Muscle of back (tissue), 11 donors: ENCODE results near the gene AFF3. TPM values are rescaled to one million over a fixed set of nuclear protein-coding genes. Genes with fewer than 3 reads are reported as not detected.
"Not testable (repeated sequence)": the region's sequence is repeated elsewhere in the genome, so short reads cannot be mapped to it uniquely, and the experiment has no call there.

ENCODE experiments used
- DNase-seq, 3 donors: peaks; one replicate each; pipeline versions ENCODE4 v3.0.0 to v3.0.0-alpha.2; 2013
- polyA plus RNA-seq, 10 donors: library from polyadenylated mRNA; unstranded; fragments of 120-200 nt; gene quantifications; one replicate each; pipeline ENCODE4 v1.2.1, GENCODE V29; 2013; ENCODE audit not compliant: insufficient read length in 10 of 10

Gene AFF3
- polyA plus RNA-seq, 10 donors: 2.9 to 7.0 (median 4.0) TPM

GRCh38 chr2:99674090-99674489 lies 468.3 kb downstream of the AFF3 start:
- no peak for DNase-seq

GRCh38 chr2:99672766-99673350 lies 469.5 kb downstream of the AFF3 start:
- no peak for DNase-seq

GRCh38 chr2:99670768-99671734 lies 471.3 kb downstream of the AFF3 start:
- DNase-seq: peak in 1 of 3 donors; percentile 54

- DNase-seq: no peak
These were observed 476.1 kb downstream of the AFF3 start for GRCh38 chr2:99666256-99666655.

- no peak for DNase-seq
These were observed 478.7 kb downstream of the AFF3 start for GRCh38 chr2:99663641-99664040.

- DNase-seq: peak; percentile 88 to 98 (median 95)
These were observed 479.5 kb downstream of the AFF3 start for GRCh38 chr2:99662761-99663341.

GRCh38 chr2:99661761-99662160 lies 480.6 kb downstream of the AFF3 start:
- DNase-seq: not testable (repeated sequence)

GRCh38 chr2:99660616-99661406 lies 481.6 kb downstream of the AFF3 start:
- peak in 1 of 3 donors; percentile 46 for DNase-seq

- no peak for DNase-seq
These were observed 482.5 kb downstream of the AFF3 start for GRCh38 chr2:99659874-99660273.

- no peak for DNase-seq
These were observed 484.6 kb downstream of the AFF3 start for GRCh38 chr2:99657691-99658258.

- peak in 1 of 3 donors; percentile 75 for DNase-seq
These were observed 485.4 kb downstream of the AFF3 start for GRCh38 chr2:99656994-99657393.

GRCh38 chr2:99653433-99653832 lies 489.0 kb downstream of the AFF3 start:
- DNase-seq: no peak

GRCh38 chr2:99652862-99653261 lies 489.5 kb downstream of the AFF3 start:
- no peak for DNase-seq

- no peak for DNase-seq
These were observed 490.3 kb downstream of the AFF3 start for GRCh38 chr2:99651930-99652670.

GRCh38 chr2:99648906-99649789 lies 493.2 kb downstream of the AFF3 start:
- DNase-seq: peak in 1 of 3 donors; percentile 76

- peak in 2 of 3 donors; percentile 66 to 75 for DNase-seq
These were observed 494.1 kb downstream of the AFF3 start for GRCh38 chr2:99648178-99648844.

GRCh38 chr2:99645960-99646359 lies 496.4 kb downstream of the AFF3 start:
- DNase-seq: no peak

- DNase-seq: peak in 2 of 3 donors; percentile 58 to 67
These were observed 498.0 kb downstream of the AFF3 start for GRCh38 chr2:99644419-99644787.

- DNase-seq: no peak
These were observed 498.5 kb downstream of the AFF3 start for GRCh38 chr2:99643787-99644418.
